Coronary artery (tissue), 2 donors: ENCODE data around the gene TENM3.

Experiments
- DNase-seq: peaks from one replicate; pipeline ENCODE4 v3.0.0-alpha.2; 2017; ENCODE audit warnings: low spot score
- H3K27ac ChIP-seq, 2 donors: fragments of 200-600 bp; sonication (generic); one replicate each; pipeline ENCODE4 v1.5.1; 2016 to 2019
- H3K4me3 ChIP-seq: fragments of 200-600 bp; sonication (generic); 2 replicates; pipeline ENCODE4 v1.5.1; 2016; ENCODE audit warnings: mild to moderate bottlenecking, moderate library complexity
- CTCF ChIP-seq: fragments of 200-600 bp; sonication (generic); IDR thresholded peaks from one replicate; pipeline ENCODE4 v1.5.1; 2019; ENCODE audit warnings: antibody characterized with exemption

The TENM3 gene

GRCh38 chr4:182649698-182650477 lies 406.7 kb downstream of the TENM3 start:
- no peak overlapping the region for H3K27ac ChIP-seq
- TF ChIP-seq CTCF: no peak
- no peak for DNase-seq
- H3K4me3 ChIP-seq: no peak overlapping the region

GRCh38 chr4:182653596-182653995 lies 410.4 kb downstream of the TENM3 start:
- TF ChIP-seq CTCF: no peak
- no peak overlapping the region for H3K27ac ChIP-seq
- no peak overlapping the region for H3K4me3 ChIP-seq
- DNase-seq: no peak

- H3K27ac ChIP-seq: no peak overlapping the region
- no peak for TF ChIP-seq CTCF
- no peak for DNase-seq
- no peak overlapping the region for H3K4me3 ChIP-seq
Measured at GRCh38 chr4:182655340-182655739, 412.1 kb downstream of the TENM3 start.

DNA sequence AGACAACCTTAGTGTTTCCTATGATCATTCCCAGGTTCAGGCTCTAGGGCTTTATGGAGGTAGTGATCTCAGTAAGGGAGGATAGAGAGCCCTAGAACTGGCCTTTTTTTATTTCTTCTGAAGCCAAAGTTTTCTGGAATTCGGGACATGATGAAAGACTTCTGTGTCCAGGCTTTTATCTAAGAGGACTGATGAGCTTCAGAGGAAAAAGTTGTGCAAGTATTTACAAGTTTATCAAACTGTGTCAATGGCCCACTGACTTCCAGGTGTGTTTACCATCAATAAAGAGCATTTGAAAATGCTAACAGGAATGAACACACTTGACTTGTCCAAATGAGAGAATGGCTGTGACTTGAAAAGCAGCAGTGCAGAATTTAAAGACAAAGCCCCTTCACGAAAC lies 419.3 kb downstream of the TENM3 start:
- no peak for DNase-seq
- TF ChIP-seq CTCF: no peak
- Histone ChIP-seq H3K4me3 (no peak overlapping the region), H3K27ac (no peak overlapping the region)

GRCh38 chr4:182671231-182671630 lies 428.0 kb downstream of the TENM3 start:
- no peak for TF ChIP-seq CTCF
- H3K4me3 ChIP-seq: no peak overlapping the region
- no peak for DNase-seq
- H3K27ac ChIP-seq: no peak overlapping the region

DNA sequence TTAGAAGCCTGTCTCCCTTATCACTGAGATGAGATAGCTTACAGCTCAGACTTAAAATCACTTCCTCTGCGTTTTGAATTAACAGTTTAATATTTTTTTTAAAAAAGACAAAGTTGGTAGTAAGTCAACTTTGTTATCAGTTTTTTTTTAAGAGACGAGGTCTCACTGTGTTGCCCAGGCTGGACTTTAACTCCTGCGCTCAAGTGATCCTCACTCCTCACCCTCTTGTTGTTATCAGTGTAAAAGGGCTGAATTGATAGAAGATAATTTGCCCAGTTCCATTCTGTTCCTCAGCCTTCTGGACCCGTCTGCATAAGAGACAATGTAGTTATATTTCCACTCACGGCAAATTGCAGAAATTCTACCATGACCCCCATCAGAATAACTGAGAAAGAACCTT lies 428.5 kb downstream of the TENM3 start:
- no peak overlapping the region for H3K27ac ChIP-seq
- DNase-seq: no peak
- TF ChIP-seq CTCF: no peak
- no peak overlapping the region for H3K4me3 ChIP-seq

DNA sequence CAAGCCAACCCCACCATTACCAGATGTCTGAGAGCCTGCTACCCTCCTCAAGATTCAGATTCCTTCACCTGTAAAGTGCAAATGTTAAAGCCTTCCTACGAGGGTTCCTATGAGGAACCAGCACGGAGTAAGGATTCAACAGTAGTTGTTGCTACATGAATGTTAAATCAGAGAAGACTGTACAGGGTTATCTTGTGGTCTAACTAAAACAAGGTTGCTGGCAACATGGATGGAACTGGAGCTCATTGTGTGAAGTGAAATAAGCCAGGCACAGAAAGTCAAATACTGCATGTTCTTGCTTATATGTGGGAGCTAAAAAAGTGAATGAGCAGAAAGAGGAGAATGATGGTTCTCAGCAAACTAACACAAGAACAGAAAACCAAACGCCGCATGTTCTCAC lies 435.4 kb downstream of the TENM3 start:
- TF ChIP-seq CTCF: no peak
- Histone ChIP-seq H3K4me3 (no peak overlapping the region), H3K27ac (no peak overlapping the region)
- DNase-seq: no peak
